ENCODE measurements around the gene CRTC3. TPM values are rescaled to one million over a fixed set of nuclear protein-coding genes. Genes with fewer than 3 reads are reported as not detected.

The CRTC3 gene
- total and polyA plus RNA-seq, 2 donors (not counting 3 experiments of a cell fraction or from before 2014, with no cell fraction given), result 16.2 to 26.4 TPM

- Histone ChIP-seq H3K27ac (ENCODE audit: insufficient read depth, low read depth, low read length) (no peak overlapping the region), H4K20me1 (replicated peaks; ENCODE audit: control insufficient read depth, extremely low read depth, insufficient read depth, low read length) (no peaks in the 10 kb centered on the region), H3K27me3 (ENCODE audit: control insufficient read depth in 2 of 2, insufficient read depth in 2 of 2, low read length in 2 of 2) (no peaks in the 10 kb centered on the region), H3K4me3 (replicated peaks in 1 of 3; ENCODE audit: insufficient read depth in 1 of 3, low read depth in 1 of 3, low read length in 3 of 3) (no peak overlapping the region), H3K79me2 (ENCODE audit: control insufficient read depth, insufficient read depth, low read length) (no peaks in the 10 kb centered on the region), H3K9me3 (replicated peaks; ENCODE audit: control insufficient read depth, insufficient read depth, low read length) (no peaks in the 10 kb centered on the region), H3K36me3 (ENCODE audit: control insufficient read depth in 2 of 2, extremely low read depth in 1 of 2, insufficient read depth in 2 of 2, low read length in 2 of 2) (peaks cover 28 to 37% of the 10 kb centered on the region in 2 experiments), H3K9me1 (replicated peaks; ENCODE audit: control insufficient read depth, extremely low read depth, insufficient read depth, low read length) (no peaks in the 10 kb centered on the region), H3K9ac (replicated peaks; ENCODE audit: extremely low read depth, insufficient read depth, low read length) (no peak overlapping the region), H2AFZ (ENCODE audit: low read depth, low read length) (no peak overlapping the region), H3K4me1 (ENCODE audit: control insufficient read depth, extremely low read depth, insufficient read depth, low read length) (no peaks in the 10 kb centered on the region), H3K4me2 (ENCODE audit: insufficient read depth, low read length) (no peak overlapping the region)
- CTCF ChIA-PET, result interaction anchor here (1.2 to 2.8 kb wide), 5 partner anchors 10 to 180 kb away, joined by 3 to 10 read pairs (median 3); no protein-coding TSS in a partner anchor
- POLR2A ChIA-PET, result no interaction called here
- FAIRE-seq (no peak), DNase-seq (ENCODE audit: low read depth, low spot score) (no peak)
- TF ChIP-seq MAX (IDR thresholded peaks at IDR 0.05; ENCODE audit: insufficient read depth, insufficient read length) (no peak), GATA2 (IDR thresholded peaks at IDR 0.05; ENCODE audit: insufficient read depth, insufficient read length, low read depth, low read length) (no peak), MYC (IDR thresholded peaks at IDR 0.05; ENCODE audit: low read depth, low read length) (no peak), JUN (IDR thresholded peaks at IDR 0.05; ENCODE audit: borderline replicate concordance, insufficient read depth, insufficient read length, low read depth) (no peak), EZH2 (IDR thresholded peaks at IDR 0.05; ENCODE audit: borderline replicate concordance, low read depth, low read length, severe bottlenecking) (no peak)
- intact Hi-C loops (cut with micrococcal nuclease), result loop anchor here (5.0 kb wide), 2 partner anchors 192 to 432 kb away; partner anchors contain the start of gene HDDC3
- dilution Hi-C loops (cut with MboI; ENCODE audit: extremely low pct_ligation_motif_present, low sequenced_read_pairs), result no loop called here
- BruUV-seq (replicated peaks), result TSS peak; percentile 55
These were observed 29.6 kb upstream of the CRTC3 start for GRCh38 chr15:90500171-90500570.

- Histone ChIP-seq H3K4me3 (replicated peaks in 1 of 3; ENCODE audit: insufficient read depth in 1 of 3, low read depth in 1 of 3, low read length in 3 of 3) (no peak overlapping the region), H3K36me3 (ENCODE audit: control insufficient read depth in 2 of 2, extremely low read depth in 1 of 2, insufficient read depth in 2 of 2, low read length in 2 of 2) (peaks cover 25 to 32% of the 10 kb centered on the region in 2 experiments), H3K4me1 (ENCODE audit: control insufficient read depth, extremely low read depth, insufficient read depth, low read length) (no peaks in the 10 kb centered on the region), H3K9me3 (replicated peaks; ENCODE audit: control insufficient read depth, insufficient read depth, low read length) (no peaks in the 10 kb centered on the region), H3K9ac (replicated peaks; ENCODE audit: extremely low read depth, insufficient read depth, low read length) (no peak overlapping the region), H3K4me2 (ENCODE audit: insufficient read depth, low read length) (no peak overlapping the region), H3K79me2 (ENCODE audit: control insufficient read depth, insufficient read depth, low read length) (no peaks in the 10 kb centered on the region), H3K27me3 (ENCODE audit: control insufficient read depth in 2 of 2, insufficient read depth in 2 of 2, low read length in 2 of 2) (no peaks in the 10 kb centered on the region), H2AFZ (ENCODE audit: low read depth, low read length) (no peak overlapping the region), H3K9me1 (replicated peaks; ENCODE audit: control insufficient read depth, extremely low read depth, insufficient read depth, low read length) (no peaks in the 10 kb centered on the region), H3K27ac (ENCODE audit: insufficient read depth, low read depth, low read length) (no peak overlapping the region), H4K20me1 (replicated peaks; ENCODE audit: control insufficient read depth, extremely low read depth, insufficient read depth, low read length) (no peaks in the 10 kb centered on the region)
- intact Hi-C loops (cut with micrococcal nuclease), result loop anchor here (5.0 kb wide), 2 partner anchors 190 to 430 kb away; partner anchors contain the start of gene HDDC3
- BruUV-seq (replicated peaks), result no TSS peak
- ChIA-PET CTCF (interaction anchor here (1.6 kb wide), 1 partner anchor 8 kb away, joined by 5 read pairs; no protein-coding TSS in a partner anchor), POLR2A (interaction anchor here (0.5 kb wide), 1 partner anchor 294 kb away, joined by 3 read pairs; no protein-coding TSS in a partner anchor)
- dilution Hi-C loops (cut with MboI; ENCODE audit: extremely low pct_ligation_motif_present, low sequenced_read_pairs), result no loop called here
- TF ChIP-seq FOS (IDR thresholded peaks at IDR 0.05; ENCODE audit: borderline replicate concordance, insufficient read depth, low read length) (no peak), CTCF (IDR thresholded peaks at IDR 0.05; ENCODE audit: extremely low read depth in 1 of 2, insufficient read depth in 1 of 2, low read depth in 1 of 2, low read length in 2 of 2) (no peak), GATA2 (IDR thresholded peaks at IDR 0.05; ENCODE audit: insufficient read depth, insufficient read length, low read depth, low read length) (no peak), MAX (IDR thresholded peaks at IDR 0.05; ENCODE audit: insufficient read depth, insufficient read length) (no peak), POLR2A (IDR thresholded peaks at IDR 0.05; ENCODE audit: low read depth, low read length) (no peak), MYC (IDR thresholded peaks at IDR 0.05; ENCODE audit: low read depth, low read length) (no peak), JUN (IDR thresholded peaks at IDR 0.05; ENCODE audit: borderline replicate concordance, insufficient read depth, insufficient read length, low read depth) (no peak), POLR2AphosphoS5 (IDR thresholded peaks at IDR 0.05; ENCODE audit: insufficient read depth, low read depth, low read length) (no peak), EZH2 (IDR thresholded peaks at IDR 0.05; ENCODE audit: borderline replicate concordance, low read depth, low read length, severe bottlenecking) (no peak)
- DNase-seq (ENCODE audit: low read depth, low spot score), result no peak
- no peak for FAIRE-seq
These were observed 27.8 kb upstream of the CRTC3 start for GRCh38 chr15:90501898-90502297.
